Panc1 (cell line): ENCODE data around the gene LMNB1.

Experiments used
- POLR2AphosphoS5 ChIP-seq: IDR thresholded peaks from 2 replicates; pipeline ENCODE4 v1.6.1; 2012; ENCODE audit warnings: mild to moderate bottlenecking, low read depth, low read length, moderate library complexity
- SIN3A ChIP-seq: IDR thresholded peaks from 2 replicates; pipeline ENCODE4 v1.6.1; 2012; ENCODE audit warnings: low read depth, mild to moderate bottlenecking, low read length, moderate library complexity, borderline replicate concordance; ENCODE audit not compliant: insufficient read depth
- TF ChIP-seq, protein P1 (sequence below), 2 experiments: IDR thresholded peaks; 2 replicates each; pipeline ENCODE4 v1.6.1; 2011 to 2012; ENCODE audit warnings: low read depth in 2 of 2, control low read depth in 1 of 2, low read length in 1 of 2, mild to moderate bottlenecking in 1 of 2, moderate library complexity in 1 of 2; ENCODE audit not compliant: insufficient read depth in 1 of 2
- TF ChIP-seq, protein P2 (sequence below): fragments of 450-650 bp; IDR thresholded peaks from 2 replicates; pipeline ENCODE4 v1.5.1; 2017; ENCODE audit warnings: mild to moderate bottlenecking

DNA sequence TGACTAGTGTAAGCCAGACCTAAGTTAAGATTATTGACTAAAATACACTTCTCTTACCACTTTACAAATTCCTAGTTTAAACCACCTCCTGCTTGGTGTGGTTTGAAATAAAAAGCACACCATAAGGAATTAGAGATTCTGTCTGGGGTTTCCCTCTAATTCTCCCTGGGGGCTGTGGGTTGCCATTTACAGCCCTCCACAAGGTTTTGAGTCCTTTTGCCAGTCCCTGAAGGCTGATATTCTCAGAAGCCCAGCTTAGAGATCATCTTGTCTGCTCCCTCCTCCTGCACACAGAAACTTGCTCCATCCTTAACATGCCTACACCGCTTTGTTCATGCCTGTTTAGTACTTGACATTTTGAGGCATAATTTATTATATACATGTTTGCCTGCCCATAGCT lies 7.2 kb upstream of the LMNB1 start:
- TF ChIP-seq, protein P1, sequence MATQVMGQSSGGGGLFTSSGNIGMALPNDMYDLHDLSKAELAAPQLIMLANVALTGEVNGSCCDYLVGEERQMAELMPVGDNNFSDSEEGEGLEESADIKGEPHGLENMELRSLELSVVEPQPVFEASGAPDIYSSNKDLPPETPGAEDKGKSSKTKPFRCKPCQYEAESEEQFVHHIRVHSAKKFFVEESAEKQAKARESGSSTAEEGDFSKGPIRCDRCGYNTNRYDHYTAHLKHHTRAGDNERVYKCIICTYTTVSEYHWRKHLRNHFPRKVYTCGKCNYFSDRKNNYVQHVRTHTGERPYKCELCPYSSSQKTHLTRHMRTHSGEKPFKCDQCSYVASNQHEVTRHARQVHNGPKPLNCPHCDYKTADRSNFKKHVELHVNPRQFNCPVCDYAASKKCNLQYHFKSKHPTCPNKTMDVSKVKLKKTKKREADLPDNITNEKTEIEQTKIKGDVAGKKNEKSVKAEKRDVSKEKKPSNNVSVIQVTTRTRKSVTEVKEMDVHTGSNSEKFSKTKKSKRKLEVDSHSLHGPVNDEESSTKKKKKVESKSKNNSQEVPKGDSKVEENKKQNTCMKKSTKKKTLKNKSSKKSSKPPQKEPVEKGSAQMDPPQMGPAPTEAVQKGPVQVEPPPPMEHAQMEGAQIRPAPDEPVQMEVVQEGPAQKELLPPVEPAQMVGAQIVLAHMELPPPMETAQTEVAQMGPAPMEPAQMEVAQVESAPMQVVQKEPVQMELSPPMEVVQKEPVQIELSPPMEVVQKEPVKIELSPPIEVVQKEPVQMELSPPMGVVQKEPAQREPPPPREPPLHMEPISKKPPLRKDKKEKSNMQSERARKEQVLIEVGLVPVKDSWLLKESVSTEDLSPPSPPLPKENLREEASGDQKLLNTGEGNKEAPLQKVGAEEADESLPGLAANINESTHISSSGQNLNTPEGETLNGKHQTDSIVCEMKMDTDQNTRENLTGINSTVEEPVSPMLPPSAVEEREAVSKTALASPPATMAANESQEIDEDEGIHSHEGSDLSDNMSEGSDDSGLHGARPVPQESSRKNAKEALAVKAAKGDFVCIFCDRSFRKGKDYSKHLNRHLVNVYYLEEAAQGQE (IDR thresholded peaks at IDR 0.05; ENCODE audit: insufficient read depth in 1 of 2, low read depth in 2 of 2, low read length in 1 of 2): no peak
- TF ChIP-seq, protein P2, sequence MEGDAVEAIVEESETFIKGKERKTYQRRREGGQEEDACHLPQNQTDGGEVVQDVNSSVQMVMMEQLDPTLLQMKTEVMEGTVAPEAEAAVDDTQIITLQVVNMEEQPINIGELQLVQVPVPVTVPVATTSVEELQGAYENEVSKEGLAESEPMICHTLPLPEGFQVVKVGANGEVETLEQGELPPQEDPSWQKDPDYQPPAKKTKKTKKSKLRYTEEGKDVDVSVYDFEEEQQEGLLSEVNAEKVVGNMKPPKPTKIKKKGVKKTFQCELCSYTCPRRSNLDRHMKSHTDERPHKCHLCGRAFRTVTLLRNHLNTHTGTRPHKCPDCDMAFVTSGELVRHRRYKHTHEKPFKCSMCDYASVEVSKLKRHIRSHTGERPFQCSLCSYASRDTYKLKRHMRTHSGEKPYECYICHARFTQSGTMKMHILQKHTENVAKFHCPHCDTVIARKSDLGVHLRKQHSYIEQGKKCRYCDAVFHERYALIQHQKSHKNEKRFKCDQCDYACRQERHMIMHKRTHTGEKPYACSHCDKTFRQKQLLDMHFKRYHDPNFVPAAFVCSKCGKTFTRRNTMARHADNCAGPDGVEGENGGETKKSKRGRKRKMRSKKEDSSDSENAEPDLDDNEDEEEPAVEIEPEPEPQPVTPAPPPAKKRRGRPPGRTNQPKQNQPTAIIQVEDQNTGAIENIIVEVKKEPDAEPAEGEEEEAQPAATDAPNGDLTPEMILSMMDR: no peak
- no peak for TF ChIP-seq POLR2AphosphoS5
- no peak for TF ChIP-seq SIN3A
